ENCODE measurements around the gene VAV2.
"Not testable (repeated sequence)": the region's sequence is repeated elsewhere in the genome, so short reads cannot be mapped to it uniquely, and the experiment has no call there.

The VAV2 gene

DNA sequence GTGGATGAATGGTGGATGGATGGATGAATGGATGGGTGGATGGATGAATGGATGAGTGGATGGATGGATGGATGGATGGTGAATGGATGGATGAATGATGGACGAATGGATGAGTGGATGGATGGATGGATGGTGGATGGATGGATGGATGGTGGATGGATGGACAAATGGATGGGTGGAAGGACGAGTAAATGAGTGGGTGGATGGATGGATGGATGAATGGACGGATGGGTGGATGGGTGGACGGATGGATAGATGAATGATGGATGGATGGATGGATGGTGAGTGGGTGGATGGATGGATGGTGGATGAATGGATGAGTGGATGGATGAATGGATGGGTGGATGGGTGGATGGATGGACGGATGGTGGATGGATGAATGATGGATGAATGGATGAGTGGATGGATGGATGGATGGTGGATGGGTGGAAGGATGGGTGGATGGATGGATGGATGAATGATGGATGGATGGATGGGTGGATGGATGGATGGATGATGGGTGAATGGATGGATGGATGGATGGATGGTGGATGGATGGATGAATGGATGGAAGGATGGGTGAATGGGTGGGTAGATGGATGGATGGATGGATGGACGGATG is 58.6 kb downstream of the VAV2 start:
- no peak for FAIRE-seq

DNA sequence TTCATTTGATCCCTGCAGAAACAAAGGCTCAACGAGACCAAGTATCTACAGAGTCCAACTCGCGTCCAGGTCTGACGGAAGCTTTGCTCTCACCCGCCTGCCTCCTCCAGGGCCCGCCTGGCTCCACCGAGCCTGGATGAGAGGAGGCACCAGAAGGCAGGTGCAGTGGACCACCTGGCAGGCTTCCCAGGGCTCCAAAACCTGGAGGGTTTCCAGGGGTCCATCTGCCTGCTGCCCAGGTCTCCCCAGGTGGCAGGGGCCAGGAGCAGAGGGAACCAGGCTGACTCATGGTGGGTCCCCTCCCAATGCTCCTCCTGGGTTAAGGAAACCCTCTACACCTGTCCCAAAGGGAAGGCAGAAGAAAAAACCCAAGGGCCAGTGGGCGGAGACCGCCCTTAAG is 59.5 kb downstream of the VAV2 start:
- no peak for FAIRE-seq

DNA sequence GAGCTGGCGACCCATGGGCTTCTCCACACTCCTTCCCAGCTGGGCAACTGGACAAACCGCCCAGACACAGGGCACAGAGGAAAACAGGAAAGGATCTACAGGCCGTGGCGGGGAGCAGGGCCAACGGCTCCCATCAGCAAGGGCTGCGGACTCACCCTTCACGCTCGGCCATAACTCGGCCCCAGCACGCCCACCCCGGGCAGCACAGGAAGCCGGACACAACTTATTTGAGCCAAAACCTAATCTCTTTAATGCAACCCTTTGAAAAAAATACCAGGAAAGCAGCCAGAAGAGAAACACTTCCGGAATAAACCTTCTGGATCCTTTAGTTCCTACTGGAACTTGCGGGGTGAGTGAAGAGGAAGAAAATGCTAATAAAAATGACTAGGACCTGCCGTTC is 59.9 kb downstream of the VAV2 start:
- no peak for FAIRE-seq

DNA sequence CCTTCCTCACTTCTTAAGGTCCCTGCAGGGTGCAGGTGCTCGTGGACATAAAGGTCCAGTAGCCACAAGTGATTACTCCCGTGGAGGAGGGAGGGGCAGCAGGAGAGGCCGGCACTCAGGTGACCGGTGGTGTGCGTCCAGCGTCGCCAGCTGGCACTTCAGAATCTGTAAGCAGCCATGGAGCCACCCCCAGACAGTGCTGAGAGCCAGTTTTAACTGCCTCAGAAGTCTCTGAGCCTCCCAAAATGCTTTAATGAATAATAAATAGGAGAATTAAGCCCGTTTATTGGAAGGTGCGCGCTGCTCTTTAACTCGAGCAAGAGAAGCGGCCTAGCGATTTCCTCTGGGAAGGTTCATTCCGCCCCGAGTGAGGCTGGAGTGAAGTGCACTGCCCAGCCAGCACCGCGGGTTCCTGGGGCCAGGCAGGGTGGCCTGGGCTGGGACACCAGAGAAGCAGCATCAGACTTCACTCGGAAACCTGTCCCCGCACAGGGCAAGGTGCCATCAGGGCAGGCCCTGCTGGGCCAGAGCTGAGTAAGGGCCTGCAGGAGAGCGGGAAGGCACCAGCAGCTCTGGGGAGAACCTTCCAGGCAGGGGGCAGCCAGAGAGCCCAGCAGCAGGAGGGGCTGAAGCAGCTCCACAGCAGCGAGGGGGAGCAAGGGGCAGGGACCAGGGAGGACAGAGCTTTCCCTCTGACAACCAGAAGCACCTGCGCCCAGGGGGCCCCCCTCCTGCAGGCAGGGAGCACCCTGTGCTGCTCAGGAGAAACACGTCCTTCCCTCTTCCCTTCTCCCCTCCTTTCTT is 61.2 kb downstream of the VAV2 start:
- no peak for FAIRE-seq

DNA sequence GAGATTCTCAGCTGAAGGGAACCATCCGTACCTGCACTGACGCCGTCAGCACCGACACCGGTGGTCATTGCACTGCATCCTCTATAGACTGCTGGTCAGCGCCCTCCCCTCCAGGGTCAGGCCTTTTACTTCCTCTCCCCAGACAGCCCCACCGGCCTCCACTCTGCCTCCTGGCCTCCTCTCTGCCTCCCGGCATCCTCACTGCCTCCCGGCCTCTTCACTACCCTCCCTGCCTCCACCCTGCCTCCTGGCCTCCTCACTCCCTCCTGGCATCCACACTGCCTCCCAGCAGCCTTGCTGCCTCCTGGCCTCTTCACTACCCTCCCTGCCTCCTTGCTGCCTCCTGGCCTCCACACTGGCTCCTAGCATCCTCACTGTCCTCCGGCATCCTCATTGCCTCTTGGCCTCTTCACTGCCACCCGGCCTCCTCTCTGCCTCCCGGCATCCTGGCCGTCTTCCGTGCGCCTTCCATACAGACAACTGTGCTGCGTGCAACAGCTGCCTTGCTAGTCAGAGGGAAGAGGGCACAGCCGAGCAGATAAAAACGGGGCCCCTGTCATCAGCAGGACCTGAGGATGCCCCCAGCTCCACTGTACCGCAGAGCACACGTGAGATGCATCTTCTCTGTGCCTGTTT is 62.0 kb downstream of the VAV2 start:
- no peak for FAIRE-seq

DNA sequence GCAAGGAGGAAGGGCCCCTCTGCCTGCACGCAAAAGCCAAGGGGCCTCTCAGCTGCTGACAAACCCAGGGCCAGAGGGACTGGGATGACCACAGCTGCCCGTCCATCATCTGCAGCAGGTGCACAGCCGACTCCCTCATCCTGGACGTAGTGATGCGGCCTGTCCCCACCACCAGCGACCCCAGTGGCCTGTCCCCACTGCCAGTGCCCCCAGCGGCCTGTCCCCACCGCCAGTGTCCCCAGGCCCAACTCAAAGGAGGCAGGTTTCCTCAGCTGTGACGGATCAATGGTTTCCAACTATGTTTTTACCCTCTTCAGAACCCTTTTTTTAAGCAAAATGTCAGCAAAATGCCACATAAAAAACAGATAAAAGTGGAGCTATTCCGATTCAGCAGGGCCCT is 62.5 kb downstream of the VAV2 start:
- no peak for FAIRE-seq

DNA sequence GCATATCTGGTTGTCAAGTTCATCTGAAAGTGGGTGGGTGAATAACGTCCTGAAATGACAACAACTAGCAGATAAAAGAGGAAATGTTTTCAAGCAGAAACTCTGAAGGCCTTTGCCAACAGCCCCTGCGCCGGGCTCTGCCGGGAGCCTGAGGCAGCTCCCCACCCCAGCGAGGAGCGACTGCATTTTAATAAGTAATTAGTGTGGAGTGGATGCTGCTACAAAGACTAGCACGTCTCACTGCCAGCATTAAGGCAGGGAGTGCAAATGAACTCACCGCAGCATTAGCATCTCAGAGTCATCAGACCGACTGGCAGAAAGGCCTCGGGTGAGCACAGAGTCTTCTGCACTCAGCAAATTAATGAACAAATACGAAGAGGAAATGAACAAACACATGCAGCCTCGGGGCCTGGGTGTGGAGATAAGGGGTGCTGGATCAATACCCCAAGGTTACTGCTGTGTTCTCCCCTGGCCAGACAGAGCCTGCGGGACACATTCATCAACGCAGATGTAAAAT is 63.8 kb downstream of the VAV2 start:
- FAIRE-seq: no peak

DNA sequence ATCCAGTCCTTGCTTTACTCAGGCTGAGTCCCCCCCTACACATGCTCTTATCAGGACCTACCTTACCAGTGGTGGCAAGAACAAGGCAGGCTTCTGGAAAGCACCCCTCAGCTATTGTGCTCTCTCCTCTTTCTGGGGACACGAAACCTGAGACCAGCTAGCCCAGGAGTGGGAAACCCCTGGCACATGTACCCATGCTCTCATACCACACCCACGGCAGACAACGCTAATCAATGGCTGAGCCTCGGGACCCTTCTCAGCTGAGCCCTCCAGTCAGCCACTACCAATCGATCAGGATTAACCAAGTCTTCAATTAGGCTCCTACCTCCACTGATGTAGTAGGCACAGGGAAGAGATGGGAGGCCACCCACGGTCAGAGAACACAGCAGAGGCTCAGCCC is 65.1 kb downstream of the VAV2 start:
- no peak for FAIRE-seq

DNA sequence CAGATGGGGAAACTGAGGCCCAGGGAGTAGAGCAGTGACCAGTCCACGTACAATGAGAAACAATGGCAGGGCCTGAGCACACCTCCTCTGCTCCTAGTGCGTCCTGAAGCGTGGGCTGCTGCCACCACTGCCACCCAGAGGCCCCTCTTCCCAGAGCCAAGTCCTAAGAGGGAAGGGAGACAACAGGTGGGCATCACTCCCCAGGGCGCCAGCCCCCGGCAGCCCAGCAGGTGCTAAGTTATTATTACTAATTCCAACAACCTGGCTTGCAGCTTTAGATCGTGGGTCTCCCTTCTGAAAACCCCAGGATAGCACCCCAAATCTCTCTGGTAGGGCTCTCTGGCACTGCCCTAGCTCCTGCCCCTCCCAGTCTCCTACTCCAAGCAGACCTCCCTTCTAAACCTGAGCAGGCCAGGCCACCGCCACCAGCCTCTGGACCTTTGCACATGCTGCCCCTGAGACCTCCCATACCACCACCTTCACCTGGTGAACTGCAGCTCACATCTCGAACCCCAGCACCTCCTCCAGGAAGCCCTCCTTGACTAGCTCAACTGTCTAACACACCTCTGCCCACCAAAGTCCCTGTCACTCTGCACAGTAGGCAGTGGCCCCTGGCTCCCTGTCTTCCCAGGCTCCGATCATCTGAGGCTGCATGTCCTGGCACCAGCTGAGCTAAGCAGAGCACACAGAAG is 65.8 kb downstream of the VAV2 start:
- no peak for FAIRE-seq

DNA sequence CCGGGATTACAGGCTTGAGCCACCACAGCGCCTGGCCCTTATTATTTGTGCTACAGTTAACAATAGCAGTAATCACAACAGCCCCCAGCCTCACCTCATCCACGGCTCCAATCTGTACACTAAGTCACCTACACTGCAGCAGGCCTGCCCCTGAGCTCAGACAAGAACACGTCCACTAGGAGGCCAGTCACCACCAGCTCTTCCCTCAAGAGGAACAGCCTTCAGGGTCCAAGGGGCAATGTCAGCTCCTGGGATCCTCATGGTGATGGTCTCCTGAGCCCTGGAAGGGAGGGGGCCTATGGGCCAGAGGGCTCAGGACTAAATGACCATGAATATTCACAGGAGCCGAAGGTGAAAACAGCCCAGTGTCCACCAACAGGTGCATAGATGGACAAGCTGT is 67.7 kb downstream of the VAV2 start:
- no peak for FAIRE-seq

DNA sequence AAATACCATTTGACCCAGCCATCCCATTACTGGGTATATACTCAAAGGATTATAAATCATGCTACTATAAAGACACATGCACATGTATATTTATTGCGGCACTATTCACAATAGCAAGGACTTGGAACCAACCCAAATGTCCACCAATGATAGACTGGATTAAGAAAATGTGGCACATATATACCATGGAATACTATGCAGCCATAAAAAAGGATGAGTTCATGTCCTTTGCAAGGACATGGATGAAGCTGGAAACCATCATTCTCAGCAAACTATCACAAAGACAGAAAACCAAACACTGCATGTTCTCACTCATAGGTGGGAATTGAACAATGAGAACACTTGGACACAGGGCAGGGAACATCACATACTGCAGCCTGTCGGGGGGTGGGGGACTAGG is 68.5 kb downstream of the VAV2 start:
- not testable (repeated sequence) for FAIRE-seq

DNA sequence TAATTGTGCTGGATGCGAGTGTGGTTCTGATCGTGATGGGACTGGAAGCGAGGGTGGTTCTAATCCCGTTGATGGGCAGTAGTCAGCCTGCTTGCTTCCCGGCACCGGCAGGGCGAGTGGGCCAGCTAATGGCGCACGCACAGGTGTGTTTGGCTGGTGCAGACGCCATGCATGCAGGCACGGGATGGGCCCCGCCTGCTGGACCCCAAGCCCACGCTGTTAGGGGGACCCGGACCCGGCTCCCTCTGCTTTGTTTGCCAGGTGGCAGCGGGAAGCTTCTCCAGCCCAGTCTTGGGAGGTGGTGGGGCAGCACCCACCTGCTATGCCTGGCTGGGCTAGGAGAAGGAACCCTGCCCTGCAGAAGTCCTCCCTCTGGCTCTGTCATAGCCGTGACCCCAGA is 70.3 kb downstream of the VAV2 start:
- no peak for FAIRE-seq

DNA sequence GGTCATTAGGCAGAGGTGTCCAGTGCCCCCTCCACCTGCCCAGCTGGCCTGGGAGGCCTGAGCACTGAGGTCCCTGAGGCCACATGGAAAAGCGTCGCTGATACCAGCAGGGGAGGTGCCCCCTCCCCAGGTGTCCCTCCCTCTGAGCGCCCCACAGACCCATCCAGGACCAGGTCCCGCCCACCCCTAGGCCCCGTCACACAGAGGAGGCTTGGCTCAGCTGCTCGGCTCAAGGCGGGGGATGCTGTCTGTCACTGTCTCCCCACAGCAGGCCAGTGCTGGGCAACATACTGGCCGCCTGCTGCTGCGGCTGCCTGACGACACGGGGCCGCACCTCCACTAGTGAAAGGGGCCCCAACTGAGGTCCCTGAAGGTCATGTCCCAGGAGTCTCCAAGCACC is 71.7 kb downstream of the VAV2 start:
- FAIRE-seq: no peak

DNA sequence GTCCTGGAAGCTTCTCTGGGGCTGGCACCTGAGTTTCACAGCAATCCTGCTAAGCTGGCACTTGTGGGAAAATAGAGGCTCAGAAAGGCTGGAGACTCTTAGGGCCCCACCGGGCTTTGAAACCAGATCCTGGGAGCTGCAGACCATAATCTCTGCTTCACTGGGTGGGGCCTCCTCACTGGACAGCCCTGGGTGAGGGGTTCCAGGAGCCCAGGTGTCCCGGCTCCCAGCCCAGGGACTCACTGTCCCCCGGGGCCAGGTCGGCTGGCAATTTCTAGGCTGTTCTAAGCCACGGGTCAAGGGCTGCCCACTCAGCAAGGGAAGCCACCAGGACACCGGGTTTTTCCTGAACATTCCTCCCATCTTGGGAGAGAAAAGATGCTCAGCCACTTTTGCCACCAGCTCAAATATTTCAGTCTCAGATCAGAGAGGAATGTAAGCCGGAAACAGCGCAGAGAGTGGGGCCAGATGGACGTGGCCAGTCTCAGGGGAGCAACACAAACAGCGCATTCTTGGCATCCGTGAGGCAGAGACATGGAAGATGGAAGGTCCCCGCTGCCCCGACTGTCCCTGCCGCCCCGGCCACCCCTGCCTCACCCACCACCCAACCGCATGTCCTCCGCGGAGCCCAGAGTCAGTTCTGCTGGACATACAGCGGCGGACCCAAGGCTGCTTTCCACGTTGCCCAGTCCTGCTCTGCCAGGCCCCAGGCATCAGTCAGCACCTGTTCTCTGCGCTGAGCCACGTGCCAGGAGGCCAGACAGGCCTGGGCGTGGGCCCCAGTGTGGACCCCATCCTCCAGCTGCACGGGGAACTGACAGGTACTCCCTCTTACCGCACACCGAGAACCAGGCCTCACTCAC is 72.6 kb downstream of the VAV2 start:
- no peak for FAIRE-seq

DNA sequence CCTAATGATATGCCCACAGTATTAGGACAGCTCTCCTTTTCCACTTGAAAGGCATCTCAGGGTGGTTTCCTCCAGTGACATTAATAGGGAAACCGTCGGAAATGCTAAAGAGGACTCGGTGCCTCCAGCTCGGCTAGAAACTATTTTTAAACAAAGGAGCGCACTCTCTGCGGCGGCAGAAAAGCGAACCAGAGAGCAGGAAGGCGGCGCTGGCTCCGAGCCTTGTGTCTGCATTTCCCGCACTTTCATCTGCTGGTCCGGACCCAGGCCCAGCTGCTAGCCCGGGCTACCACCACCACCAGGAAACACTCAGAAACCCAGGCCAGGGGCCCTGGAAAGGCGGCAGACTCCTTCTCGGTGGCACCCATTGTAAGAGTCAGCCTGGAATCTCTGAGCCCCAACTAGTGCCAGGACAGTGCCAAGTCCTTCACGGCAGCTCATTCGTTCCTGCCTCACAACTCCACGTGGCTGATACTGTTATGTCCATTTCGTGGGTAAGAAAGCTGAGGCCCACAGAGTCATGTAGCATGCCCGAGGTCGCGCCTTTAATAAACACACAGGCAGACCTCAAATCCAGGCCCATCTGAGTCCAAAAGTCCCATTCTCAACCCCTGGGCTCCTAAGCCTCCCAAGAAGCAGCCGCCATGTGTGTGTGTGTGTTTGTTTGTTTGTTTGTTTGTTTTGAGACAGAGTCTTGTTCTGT is 73.9 kb downstream of the VAV2 start:
- FAIRE-seq: no peak

DNA sequence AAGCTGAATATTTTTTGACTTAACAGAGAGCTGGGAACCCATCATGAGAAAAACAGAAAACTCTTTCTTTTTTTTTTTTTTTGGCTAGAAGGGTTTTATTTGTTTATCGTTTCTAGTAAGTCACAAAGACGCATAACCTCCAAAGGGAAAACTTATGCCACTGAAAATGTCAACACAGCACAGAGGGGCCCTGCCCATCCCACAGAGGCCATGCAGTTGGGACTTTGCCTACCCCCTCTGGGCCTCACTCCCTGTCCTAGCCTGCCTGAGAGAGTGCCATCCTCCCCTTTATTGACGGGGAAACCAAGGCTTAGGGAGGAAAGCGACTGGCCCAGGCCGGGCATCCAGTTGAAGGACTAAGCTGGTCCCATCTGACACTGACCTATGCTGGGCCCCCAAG is 74.7 kb downstream of the VAV2 start:
- FAIRE-seq: no peak

DNA sequence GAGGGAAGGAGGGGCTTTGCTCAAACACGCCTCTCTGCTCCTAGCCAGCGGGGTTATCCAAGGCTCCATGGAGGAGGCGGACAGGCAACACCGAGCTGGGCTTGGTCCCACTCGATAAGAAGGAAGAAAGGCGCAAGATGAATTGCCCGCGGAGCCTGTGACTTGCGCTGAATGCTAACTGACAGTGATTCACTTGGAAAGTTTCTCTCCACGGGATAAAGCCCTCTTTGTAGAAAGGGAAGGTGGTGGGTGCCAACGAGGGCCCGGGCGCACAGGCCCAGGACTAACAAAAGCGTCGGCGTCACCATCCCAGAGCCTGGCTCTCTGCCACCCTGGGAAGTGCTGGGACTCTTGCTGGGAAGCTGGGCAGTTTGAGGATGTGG is 76.0 kb downstream of the VAV2 start:
- no peak for FAIRE-seq

DNA sequence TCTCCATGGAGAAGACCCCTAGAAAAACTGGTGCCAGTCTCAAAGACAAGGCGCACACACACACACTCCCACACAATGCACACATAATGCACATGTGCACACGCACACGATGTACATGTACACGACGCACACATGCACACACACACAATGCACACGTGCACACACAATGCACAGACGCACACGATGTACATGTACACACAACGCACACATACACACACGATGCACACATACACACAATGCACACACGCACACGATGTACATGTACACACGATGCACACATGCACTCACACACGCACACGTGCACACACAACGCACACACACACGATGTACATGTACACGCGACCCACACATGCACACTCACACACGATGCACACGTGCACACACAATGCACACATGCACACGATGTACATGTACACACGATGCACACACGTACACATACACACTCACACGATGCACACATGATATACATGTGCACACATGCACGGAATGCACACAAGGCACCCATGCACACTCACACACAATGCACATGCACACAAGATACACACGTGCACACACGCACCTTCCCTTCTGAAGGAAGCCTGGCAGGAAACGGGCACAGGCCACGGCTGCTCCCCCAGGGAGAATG is 76.5 kb downstream of the VAV2 start:
- FAIRE-seq: no peak

DNA sequence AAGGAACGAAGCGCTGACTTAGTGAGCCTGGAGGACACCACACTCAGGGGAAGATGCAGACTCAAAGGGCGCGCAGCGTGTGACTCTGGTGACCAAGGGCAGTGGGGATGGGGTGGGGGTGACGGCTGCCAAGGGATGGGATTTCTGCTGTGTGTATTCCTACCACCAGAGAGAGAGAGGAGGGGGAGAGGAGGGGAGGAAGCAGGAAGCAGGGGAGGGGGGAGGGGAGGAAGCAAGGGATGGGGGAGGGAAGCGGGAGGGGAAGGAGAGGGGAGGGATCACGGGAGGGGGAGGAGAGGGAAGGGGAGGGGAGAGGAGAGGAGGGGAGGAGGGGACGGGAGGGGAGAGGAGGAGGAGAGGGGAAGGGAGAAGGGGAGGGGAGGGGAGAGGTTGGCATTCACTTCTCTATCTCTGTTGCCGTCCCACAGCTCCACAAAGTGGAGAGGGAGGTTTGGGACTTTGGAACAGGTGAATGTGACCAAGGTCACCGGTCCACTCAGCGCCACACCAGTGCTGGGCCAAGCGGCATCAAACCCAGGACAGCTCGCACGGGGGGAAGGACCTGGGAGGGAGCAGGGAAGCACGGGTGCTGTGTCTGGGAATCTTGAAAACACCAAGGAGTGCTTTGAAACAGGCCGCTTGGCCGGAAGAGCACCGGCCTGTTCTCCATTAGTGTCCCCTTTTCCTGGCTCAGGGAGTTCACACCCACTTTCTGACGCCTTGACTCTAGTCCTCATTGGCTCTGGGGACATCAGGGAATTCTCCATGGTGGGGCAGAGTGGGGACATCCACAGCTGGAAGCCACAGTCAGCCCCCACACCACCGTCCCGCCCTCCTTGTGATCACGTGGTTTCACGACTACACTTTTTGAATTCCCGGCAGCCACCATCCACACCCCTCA is 77.4 kb downstream of the VAV2 start:
- no peak for FAIRE-seq
